Fibroblast of lung (primary cell): ENCODE measurements around the gene ZNF569. TPM values are rescaled to one million over a fixed set of nuclear protein-coding genes. Genes with fewer than 3 reads are reported as not detected.

Source experiments
- DNase-seq, 2 donors: peaks; one replicate each; pipeline versions ENCODE4 v3.0.0 to v3.0.0-alpha.2; 2010; ENCODE audit warnings: low read depth in 2 of 2
- H2AFZ ChIP-seq: 2 replicates; pipeline ENCODE4 v1.5.1; 2012; ENCODE audit warnings: low read length, control low read depth, inconsistent platforms
- H3K27ac ChIP-seq: 2 replicates; pipeline ENCODE4 v1.5.1; 2011; ENCODE audit warnings: low read length, control low read depth; ENCODE audit not compliant: insufficient read depth
- H3K27me3 ChIP-seq: 2 replicates; pipeline ENCODE4 v1.5.1; 2011; ENCODE audit warnings: mild to moderate bottlenecking, low read length; ENCODE audit not compliant: control insufficient read depth, insufficient read depth
- H3K36me3 ChIP-seq: 2 replicates; pipeline ENCODE4 v1.5.1; 2011; ENCODE audit warnings: low read length; ENCODE audit not compliant: control insufficient read depth, insufficient read depth
- H3K4me1 ChIP-seq: 2 replicates; pipeline ENCODE4 v1.5.1; 2011; ENCODE audit warnings: low read length; ENCODE audit not compliant: control insufficient read depth, insufficient read depth; ENCODE audit errors: extremely low read depth
- H3K4me2 ChIP-seq: 2 replicates; pipeline ENCODE4 v1.5.1; 2011; ENCODE audit warnings: low read length, control low read depth; ENCODE audit not compliant: insufficient read depth; ENCODE audit errors: extremely low read depth
- H3K4me3 ChIP-seq, 4 experiments: fragments of 200-600 bp in 1 of 4; sonication (generic) in 1 of 4; replicated peaks in 1 of 4; 2 replicates each; pipeline ENCODE4 v1.5.1; 2011 to 2016; ENCODE audit warnings: low read length in 4 of 4, low read depth in 3 of 4, mild to moderate bottlenecking in 3 of 4, control low read depth in 2 of 4, inconsistent platforms in 1 of 4, mixed read lengths in 1 of 4; ENCODE audit not compliant: insufficient read depth in 1 of 4; ENCODE audit errors: control extremely low read depth in 1 of 4
- H3K79me2 ChIP-seq: 2 replicates; pipeline ENCODE4 v1.5.1; 2012; ENCODE audit warnings: mild to moderate bottlenecking, low read length, inconsistent platforms; ENCODE audit not compliant: control insufficient read depth, insufficient read depth
- H3K9ac ChIP-seq: 2 replicates; pipeline ENCODE4 v1.5.1; 2011; ENCODE audit warnings: mild to moderate bottlenecking, low read length, control low read depth; ENCODE audit not compliant: insufficient read depth
- H3K9me3 ChIP-seq: 2 replicates; pipeline ENCODE4 v1.5.1; 2012; ENCODE audit warnings: low read depth, low read length; ENCODE audit not compliant: control insufficient read depth, insufficient read depth
- H4K20me1 ChIP-seq: 2 replicates; pipeline ENCODE4 v1.5.1; 2011; ENCODE audit warnings: low read length; ENCODE audit not compliant: control insufficient read depth, insufficient read depth; ENCODE audit errors: extremely low read depth
- EZH2 ChIP-seq: IDR thresholded peaks from 2 replicates; pipeline ENCODE4 v1.5.1; 2012; ENCODE audit warnings: low read length, control low read depth, mild to moderate bottlenecking; ENCODE audit errors: missing control alignments
- polyA plus RNA-seq, 2 donors: library from polyadenylated mRNA; depleted of rRNA in 1 of 2; stranded (reverse) in 1 of 2; unstranded in 1 of 2; fragments of >200 nt; gene quantifications; 2 replicates each; pipeline ENCODE4 v1.2.1, GENCODE V29; 2011 to 2012; ENCODE audit warnings: missing spikeins in 1 of 2
- total RNA-seq: library from RNA; depleted of rRNA; stranded (reverse); fragments of >200 nt; gene quantifications from 2 replicates; pipeline ENCODE4 v1.2.1, GENCODE V29; 2014
- TF ChIP-seq, protein P1 (sequence below), 2 donors: IDR thresholded peaks in 1 of 2; conservative IDR thresholded peaks in 1 of 2; 1 replicate in 1 of 2; 2 replicates in 1 of 2; pipeline ENCODE4 v1.5.1; 2011 to 2012; ENCODE audit warnings: low read length in 2 of 2, control low read depth in 1 of 2, inconsistent platforms in 1 of 2, low read depth in 1 of 2, mild to moderate bottlenecking in 1 of 2

The ZNF569 gene
- total and polyA plus RNA-seq, 2 donors (not counting 1 experiment from before 2014, with no cell fraction given), result 4.3 to 11.9 TPM

- Histone ChIP-seq H3K27ac (peak overlapping the region; percentile 82), H3K4me3 (peak overlapping the region; percentile 57 to 91 (median 69)), H4K20me1 (no peaks in the 10 kb centered on the region), H3K79me2 (no peaks in the 10 kb centered on the region), H3K4me2 (peak overlapping the region; percentile 83), H3K9me3 (no peaks in the 10 kb centered on the region), H3K9ac (no peak overlapping the region), H2AFZ (peak overlapping the region; percentile 96), H3K27me3 (no peaks in the 10 kb centered on the region), H3K4me1 (no peaks in the 10 kb centered on the region), H3K36me3 (no peaks in the 10 kb centered on the region)
- no peak for DNase-seq
- TF ChIP-seq, protein P1, sequence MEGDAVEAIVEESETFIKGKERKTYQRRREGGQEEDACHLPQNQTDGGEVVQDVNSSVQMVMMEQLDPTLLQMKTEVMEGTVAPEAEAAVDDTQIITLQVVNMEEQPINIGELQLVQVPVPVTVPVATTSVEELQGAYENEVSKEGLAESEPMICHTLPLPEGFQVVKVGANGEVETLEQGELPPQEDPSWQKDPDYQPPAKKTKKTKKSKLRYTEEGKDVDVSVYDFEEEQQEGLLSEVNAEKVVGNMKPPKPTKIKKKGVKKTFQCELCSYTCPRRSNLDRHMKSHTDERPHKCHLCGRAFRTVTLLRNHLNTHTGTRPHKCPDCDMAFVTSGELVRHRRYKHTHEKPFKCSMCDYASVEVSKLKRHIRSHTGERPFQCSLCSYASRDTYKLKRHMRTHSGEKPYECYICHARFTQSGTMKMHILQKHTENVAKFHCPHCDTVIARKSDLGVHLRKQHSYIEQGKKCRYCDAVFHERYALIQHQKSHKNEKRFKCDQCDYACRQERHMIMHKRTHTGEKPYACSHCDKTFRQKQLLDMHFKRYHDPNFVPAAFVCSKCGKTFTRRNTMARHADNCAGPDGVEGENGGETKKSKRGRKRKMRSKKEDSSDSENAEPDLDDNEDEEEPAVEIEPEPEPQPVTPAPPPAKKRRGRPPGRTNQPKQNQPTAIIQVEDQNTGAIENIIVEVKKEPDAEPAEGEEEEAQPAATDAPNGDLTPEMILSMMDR (conservative IDR thresholded peaks at IDR 0.05 in 1 of 2, IDR thresholded peaks at IDR 0.05 in 1 of 2; ENCODE audit: low read depth in 1 of 2, low read length in 2 of 2), result no peak
- no peak for TF ChIP-seq EZH2
Measured at GRCh38 chr19:37505958-37506386, 38.7 kb upstream of the ZNF569 start.

GRCh38 chr19:37492213-37492612 is 25.0 kb upstream of the ZNF569 start:
- Histone ChIP-seq H4K20me1 (no peaks in the 10 kb centered on the region), H3K36me3 (no peaks in the 10 kb centered on the region), H3K79me2 (no peaks in the 10 kb centered on the region), H3K4me2 (no peak overlapping the region), H3K27ac (no peak overlapping the region), H3K4me3 (no peak overlapping the region), H3K27me3 (no peaks in the 10 kb centered on the region), H3K9me3 (no peaks in the 10 kb centered on the region), H3K9ac (no peak overlapping the region), H3K4me1 (no peaks in the 10 kb centered on the region), H2AFZ (no peak overlapping the region)
- DNase-seq, result no peak
- TF ChIP-seq, protein P1 (conservative IDR thresholded peaks at IDR 0.05 in 1 of 2, IDR thresholded peaks at IDR 0.05 in 1 of 2; ENCODE audit: low read depth in 1 of 2, low read length in 2 of 2), result no peak
- TF ChIP-seq EZH2, result no peak

GRCh38 chr19:37484406-37485168 is 17.3 kb upstream of the ZNF569 start:
- Histone ChIP-seq H3K27ac (no peak overlapping the region), H3K79me2 (no peaks in the 10 kb centered on the region), H4K20me1 (no peaks in the 10 kb centered on the region), H3K9me3 (peaks cover 2% of the 10 kb centered on the region), H3K9ac (no peak overlapping the region), H3K4me3 (no peak overlapping the region), H2AFZ (no peak overlapping the region), H3K36me3 (no peaks in the 10 kb centered on the region), H3K27me3 (no peaks in the 10 kb centered on the region), H3K4me1 (no peaks in the 10 kb centered on the region), H3K4me2 (no peak overlapping the region)
- peak in 1 of 2 donors; percentile 1 for DNase-seq
- TF ChIP-seq, protein P1 (conservative IDR thresholded peaks at IDR 0.05 in 1 of 2, IDR thresholded peaks at IDR 0.05 in 1 of 2; ENCODE audit: low read depth in 1 of 2, low read length in 2 of 2), result no peak
- no peak for TF ChIP-seq EZH2
